Adrenal gland (tissue), 12 donors: ENCODE results near the gene PDZD7. TPM values are rescaled to one million over a fixed set of nuclear protein-coding genes. Genes with fewer than 3 reads are reported as not detected.

Experiments used
- DNase-seq, 7 donors: peaks; one replicate each; pipeline ENCODE4 v3.0.0-alpha.2; 2019 to 2020
- H3K27ac ChIP-seq, 5 donors: fragments of 200-600 bp; sonication (generic) in 4 of 5; 1 replicate in 3 of 5; 2 replicates in 2 of 5; pipeline versions ENCODE4 v1.5.1 to v1.8.0; 2016 to 2020; ENCODE audit warnings: mild to moderate bottlenecking in 1 of 5
- H3K27me3 ChIP-seq: fragments of 200-600 bp; 2 replicates; pipeline ENCODE4 v1.8.0; 2021
- H3K36me3 ChIP-seq, 2 donors: fragments of 200-600 bp; replicated peaks in 1 of 2; 1 replicate in 1 of 2; 2 replicates in 1 of 2; pipeline versions ENCODE4 v1.5.1 to v1.8.0; 2018 to 2022
- H3K4me1 ChIP-seq, 2 donors: fragments of 200-600 bp; replicated peaks in 1 of 2; 1 replicate in 1 of 2; 2 replicates in 1 of 2; pipeline versions ENCODE4 v1.5.1 to v1.8.0; 2018 to 2021
- H3K4me3 ChIP-seq, 4 donors: fragments of 200-600 bp; sonication (generic) in 3 of 4; one replicate each; pipeline ENCODE4 v1.5.1; 2016 to 2018
- H3K9me3 ChIP-seq, 3 donors: fragments of 200-600 bp; sonication (generic) in 1 of 3; replicated peaks in 1 of 3; 1 replicate in 2 of 3; 2 replicates in 1 of 3; pipeline versions ENCODE4 v1.5.1 to v1.8.0; 2016 to 2021
- CTCF ChIP-seq, 6 experiments: fragments of 450-650 bp in 4 of 6; fragments of 200-600 bp in 2 of 6; sonication (generic) in 1 of 6; IDR thresholded peaks; 1 replicate in 5 of 6; 2 replicates in 1 of 6; pipeline versions ENCODE4 v1.5.1 to v1.8.0; 2016 to 2021; ENCODE audit warnings: antibody characterized with exemption in 6 of 6, mild to moderate bottlenecking in 2 of 6, moderate library complexity in 1 of 6
- POLR2A ChIP-seq, 2 donors: fragments of 450-650 bp; IDR thresholded peaks; one replicate each; pipeline ENCODE4 v1.6.1; 2017; ENCODE audit warnings: antibody characterized with exemption in 2 of 2, mild to moderate bottlenecking in 2 of 2, moderate library complexity in 1 of 2
- WGBS, 4 donors: extraction: QIAGEN DNeasy Blood & Tissue Kit in 2 of 4; methylation state at CpG; one replicate each; pipeline versions ENCODE4 v1.1.5 to v1.1.7; 2013 to 2017; 5-methylcytosine and 5-hydroxymethylcytosine counted together
- intact Hi-C, 2 donors: fragments of 100-400 bp; cut with DNase I; formaldehyde crosslinking; loops; one replicate each; pipeline versions ENCODE4 v1.14.1 to v1.15.0; 2022 to 2023
- polyA plus RNA-seq, 3 donors: library from polyadenylated mRNA; stranded (reverse); fragments of 200-250 nt in 2 of 3; fragments of 350-450 nt in 1 of 3; fragmentation: Illumina TruSeq in 1 of 3; extraction: RNeasy Lipid Tissue Mini Kit (QIAGEN cat#74804) in 1 of 3; gene quantifications; one replicate each; pipeline ENCODE4 v1.2.3, GENCODE V29; 2013 to 2014
- total RNA-seq, 9 donors: library from RNA; depleted of rRNA in 4 of 9; stranded (reverse); fragments of >200 nt in 4 of 9; fragments of 120-200 nt in 1 of 9; fragmentation: NEBNext Ultra II Directional in 1 of 9; extraction: Animal tissue kit (Norgen Biotek cat#: 25700) in 1 of 9; gene quantifications; one replicate each; pipeline versions ENCODE4 v1.1.0 to v1.2.4, GENCODE V29; 2013 to 2023
- donor health status: healthy with polysubstance abuse.
- donor health status: Bipolar disorder and iron deficiency.
- donor health status: DM: yes; HTN: yes; CAD: no.
- donor health status: DM: no; HTN: no; CAD: no.
- donor health status: DM: no; HTN: no; CAD: no.
- donor health status: DM: yes; HTN: yes; CAD: no.

The PDZD7 gene
- total and polyA plus RNA-seq, 12 donors = 0.13 to 3.5 (median 0.60) TPM; not detected in 1

GRCh38 chr10:100996678-100997359 is 34.1 kb downstream of the PDZD7 start:
- H3K27me3 ChIP-seq = no peaks in the 10 kb centered on the region
- peaks cover 0 to 11% of the 10 kb centered on the region in 2 donors for H3K36me3 ChIP-seq
- peak in 3 of 7 donors; percentile 48 to 66 (median 59) for DNase-seq
- 4 to 19% (median 5%) methylated on average over 5 to 46 of the region's 46 CpGs for WGBS, 4 donors
- peaks cover 20 to 28% of the 10 kb centered on the region in 2 donors for H3K4me1 ChIP-seq
- intact Hi-C loops = no loop called here
- peak overlapping the region; percentile 55 to 86 (median 73) for H3K4me3 ChIP-seq
- no peaks in the 10 kb centered on the region for H3K9me3 ChIP-seq
- TF ChIP-seq CTCF (IDR thresholded peaks at IDR 0.05) (peak in 1 of 6 experiments; percentile 7), POLR2A (IDR thresholded peaks at IDR 0.05) (peak in 1 of 2 donors; percentile 20)
- peak overlapping the region; percentile 97 to 100 (median 100) for H3K27ac ChIP-seq

GRCh38 chr10:100995181-100995580 is 35.7 kb downstream of the PDZD7 start:
- DNase-seq = no peak
- Histone ChIP-seq H3K36me3 (peaks cover 0 to 25% of the 10 kb centered on the region in 2 donors), H3K4me1 (peaks cover 8 to 13% of the 10 kb centered on the region in 2 donors), H3K4me3 (no peak overlapping the region), H3K9me3 (no peaks in the 10 kb centered on the region), H3K27ac (no peak overlapping the region), H3K27me3 (no peaks in the 10 kb centered on the region)
- 65 to 73% (median 70%) methylated on average over 6 of the region's 6 CpGs for WGBS, 4 donors
- intact Hi-C loops = loop anchor here in 1 of 2 donors (2.0 kb wide), 1 partner anchor 20 kb away; no protein-coding TSS in a partner anchor
- TF ChIP-seq CTCF (IDR thresholded peaks at IDR 0.05) (no peak), POLR2A (IDR thresholded peaks at IDR 0.05) (no peak)

GRCh38 chr10:100993986-100994708 is 36.8 kb downstream of the PDZD7 start:
- WGBS, 4 donors = 47 to 59% (median 51%) methylated on average over 10 of the region's 10 CpGs
- peak overlapping the region in 2 of 5 donors; percentile 5 to 20 for H3K27ac ChIP-seq
- peaks cover 0 to 30% of the 10 kb centered on the region in 2 donors for H3K36me3 ChIP-seq
- no peaks in the 10 kb centered on the region for H3K9me3 ChIP-seq
- TF ChIP-seq CTCF (IDR thresholded peaks at IDR 0.05) (peak; percentile 57 to 84 (median 77)), POLR2A (IDR thresholded peaks at IDR 0.05) (no peak)
- peaks cover 8 to 17% of the 10 kb centered on the region in 2 donors for H3K4me1 ChIP-seq
- H3K27me3 ChIP-seq = no peaks in the 10 kb centered on the region
- no peak overlapping the region for H3K4me3 ChIP-seq
- DNase-seq = peak in 1 of 7 donors; percentile 57
- intact Hi-C loops = loop anchor here in 1 of 2 donors (2.0 kb wide), 1 partner anchor 21 kb away; no protein-coding TSS in a partner anchor

GRCh38 chr10:100989088-100989487 is 41.8 kb downstream of the PDZD7 start:
- peaks cover 0 to 30% of the 10 kb centered on the region in 2 donors for H3K36me3 ChIP-seq
- no peak for DNase-seq
- H3K4me1 ChIP-seq = peaks cover 16 to 30% of the 10 kb centered on the region in 2 donors
- intact Hi-C loops = no loop called here
- WGBS, 4 donors = 73 to 79% (median 76%) methylated on average over 17 to 21 of the region's 21 CpGs
- H3K27ac ChIP-seq = no peak overlapping the region
- TF ChIP-seq POLR2A (IDR thresholded peaks at IDR 0.05) (no peak), CTCF (IDR thresholded peaks at IDR 0.05) (no peak)
- H3K27me3 ChIP-seq = no peaks in the 10 kb centered on the region
- no peaks in the 10 kb centered on the region for H3K9me3 ChIP-seq
- H3K4me3 ChIP-seq = no peak overlapping the region
